ENCODE results near the gene PAXX. TPM values are rescaled to one million over a fixed set of nuclear protein-coding genes. Genes with fewer than 3 reads are reported as not detected.
A peak's percentile ranks its signal among the peaks of the same experiment; 100 is the strongest.

Gene PAXX
- total and polyA plus RNA-seq, 9 of the 15 experiments (the other 6 are each of a cell fraction or from before 2014, with no cell fraction given): 1.2 to 175 (median 38.5) TPM

DNA sequence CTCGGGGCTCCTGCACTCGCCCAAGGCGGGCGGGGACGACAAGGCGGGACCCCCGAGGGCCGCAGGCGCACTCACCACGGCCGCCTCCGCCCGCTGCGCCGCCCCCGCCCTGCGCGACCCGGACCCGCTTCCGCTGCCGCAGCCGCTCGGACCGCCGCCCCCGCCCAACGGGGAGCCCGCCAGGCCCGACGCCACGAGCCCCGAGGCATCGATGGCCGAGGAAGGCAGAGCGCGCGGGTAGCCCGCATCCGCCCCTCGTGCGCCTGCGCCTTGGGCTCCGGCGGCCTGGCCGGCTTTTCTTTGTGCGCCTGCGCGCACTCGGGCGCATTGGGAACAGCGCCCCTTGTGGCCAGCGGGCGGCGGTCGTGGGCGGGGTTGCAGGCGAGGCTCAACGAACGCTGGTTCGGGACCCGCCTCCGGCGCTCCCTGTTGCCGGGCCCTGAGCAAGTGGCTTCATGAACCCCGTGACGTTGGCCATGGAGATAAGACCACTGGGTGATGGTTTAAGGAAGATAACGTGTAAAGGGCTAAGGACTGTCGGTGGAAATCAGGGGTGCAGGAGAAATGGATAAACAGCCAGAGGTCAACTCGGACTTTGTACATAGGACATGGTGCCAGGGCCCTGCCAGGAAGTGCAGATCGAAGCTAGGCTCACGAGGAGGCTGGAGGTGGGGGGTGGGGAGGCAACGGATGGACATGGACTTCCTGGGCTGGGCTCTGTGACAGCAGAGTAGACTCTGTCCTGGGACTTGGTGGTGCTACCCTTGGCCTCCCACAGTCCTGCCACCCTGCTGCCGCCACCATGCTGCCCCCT lies 47.5 kb upstream of the PAXX start, which contains the start of the genes C8G and FBXW5 (continued):
- TF ChIP-seq SIN3A (IDR thresholded peaks at IDR 0.05; ENCODE audit: borderline replicate concordance in 2 of 2, control insufficient read depth in 1 of 2, low read depth in 2 of 2, low read length in 2 of 2) (peak in 1 of 2 experiments; percentile 82; a peak in 2 of 4 replicates), POLR2G (IDR thresholded peaks at IDR 0.05; ENCODE audit: low read depth, low read length) (peak; percentile 66), ZNF830 (CRISPR knock-in tag; IDR thresholded peaks at IDR 0.05) (no peak), MAZ (CRISPR knock-in tag; conservative IDR thresholded peaks at IDR 0.05 in 1 of 2, IDR thresholded peaks at IDR 0.05 in 1 of 2) (peak; percentile 96 to 99), ELF4 (CRISPR knock-in tag; IDR thresholded peaks at IDR 0.05) (peak; percentile 74; the same call in 1 of the 2 replicates), ZBTB12 (CRISPR knock-in tag; IDR thresholded peaks at IDR 0.05) (peak; percentile 83), ESRRB (CRISPR knock-in tag; IDR thresholded peaks at IDR 0.05; ENCODE audit: borderline replicate concordance) (no peak), ARNT (IDR thresholded peaks at IDR 0.05) (no peak), ZNF384 (IDR thresholded peaks at IDR 0.05; ENCODE audit: low read depth, low read length) (no peak), NCOA4 (IDR thresholded peaks at IDR 0.05; ENCODE audit: partially characterized antibody) (no peak), RBBP5 (IDR thresholded peaks at IDR 0.05; ENCODE audit: borderline replicate concordance, insufficient read depth, low read length, poor library complexity, severe bottlenecking) (peak; percentile 19), ZKSCAN8 (CRISPR knock-in tag; IDR thresholded peaks at IDR 0.05) (no peak), POLR3A (IDR thresholded peaks at IDR 0.05; ENCODE audit: borderline replicate concordance, extremely low read depth, insufficient read depth, insufficient read length) (no peak), SMARCC2 (IDR thresholded peaks at IDR 0.05; ENCODE audit: low read depth) (no peak), ZNF174 (CRISPR knock-in tag; IDR thresholded peaks at IDR 0.05) (no peak), PHTF2 (CRISPR knock-in tag; IDR thresholded peaks at IDR 0.05) (no peak), MXD1 (CRISPR knock-in tag; IDR thresholded peaks at IDR 0.05; ENCODE audit: borderline replicate concordance, poor library complexity, severe bottlenecking) (no peak)
- TF ChIP-seq, protein P1, sequence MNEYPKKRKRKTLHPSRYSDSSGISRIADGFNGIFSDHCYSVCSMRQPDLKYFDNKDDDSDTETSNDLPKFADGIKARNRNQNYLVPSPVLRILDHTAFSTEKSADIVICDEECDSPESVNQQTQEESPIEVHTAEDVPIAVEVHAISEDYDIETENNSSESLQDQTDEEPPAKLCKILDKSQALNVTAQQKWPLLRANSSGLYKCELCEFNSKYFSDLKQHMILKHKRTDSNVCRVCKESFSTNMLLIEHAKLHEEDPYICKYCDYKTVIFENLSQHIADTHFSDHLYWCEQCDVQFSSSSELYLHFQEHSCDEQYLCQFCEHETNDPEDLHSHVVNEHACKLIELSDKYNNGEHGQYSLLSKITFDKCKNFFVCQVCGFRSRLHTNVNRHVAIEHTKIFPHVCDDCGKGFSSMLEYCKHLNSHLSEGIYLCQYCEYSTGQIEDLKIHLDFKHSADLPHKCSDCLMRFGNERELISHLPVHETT (CRISPR knock-in tag; conservative IDR thresholded peaks at IDR 0.05 in 1 of 2, IDR thresholded peaks at IDR 0.05 in 1 of 2): peak in 1 of 2 experiments; percentile 98; a peak in 2 of 4 replicates
- TF ChIP-seq, protein P2, sequence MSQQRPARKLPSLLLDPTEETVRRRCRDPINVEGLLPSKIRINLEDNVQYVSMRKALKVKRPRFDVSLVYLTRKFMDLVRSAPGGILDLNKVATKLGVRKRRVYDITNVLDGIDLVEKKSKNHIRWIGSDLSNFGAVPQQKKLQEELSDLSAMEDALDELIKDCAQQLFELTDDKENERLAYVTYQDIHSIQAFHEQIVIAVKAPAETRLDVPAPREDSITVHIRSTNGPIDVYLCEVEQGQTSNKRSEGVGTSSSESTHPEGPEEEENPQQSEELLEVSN (IDR thresholded peaks at IDR 0.05; ENCODE audit: borderline replicate concordance in 1 of 2, extremely low read depth in 1 of 2, insufficient read depth in 1 of 2, insufficient read length in 1 of 2, low read depth in 1 of 2, low read length in 1 of 2, poor library complexity in 1 of 2, severe bottlenecking in 1 of 2): peak; percentile 8 to 58

Data from K562 (cell line).